C4-2B (cell line): ENCODE measurements around the gene PHC3.

Experiments used
- ZFX ChIP-seq: fragments of 450-650 bp; IDR thresholded peaks from 2 replicates; pipeline ENCODE4 v1.6.1; 2017
- TF ChIP-seq, protein P1 (sequence below): fragments of 450-650 bp; conservative IDR thresholded peaks from 2 replicates; pipeline ENCODE4 v1.5.1; 2017; ENCODE audit warnings: mild to moderate bottlenecking

DNA sequence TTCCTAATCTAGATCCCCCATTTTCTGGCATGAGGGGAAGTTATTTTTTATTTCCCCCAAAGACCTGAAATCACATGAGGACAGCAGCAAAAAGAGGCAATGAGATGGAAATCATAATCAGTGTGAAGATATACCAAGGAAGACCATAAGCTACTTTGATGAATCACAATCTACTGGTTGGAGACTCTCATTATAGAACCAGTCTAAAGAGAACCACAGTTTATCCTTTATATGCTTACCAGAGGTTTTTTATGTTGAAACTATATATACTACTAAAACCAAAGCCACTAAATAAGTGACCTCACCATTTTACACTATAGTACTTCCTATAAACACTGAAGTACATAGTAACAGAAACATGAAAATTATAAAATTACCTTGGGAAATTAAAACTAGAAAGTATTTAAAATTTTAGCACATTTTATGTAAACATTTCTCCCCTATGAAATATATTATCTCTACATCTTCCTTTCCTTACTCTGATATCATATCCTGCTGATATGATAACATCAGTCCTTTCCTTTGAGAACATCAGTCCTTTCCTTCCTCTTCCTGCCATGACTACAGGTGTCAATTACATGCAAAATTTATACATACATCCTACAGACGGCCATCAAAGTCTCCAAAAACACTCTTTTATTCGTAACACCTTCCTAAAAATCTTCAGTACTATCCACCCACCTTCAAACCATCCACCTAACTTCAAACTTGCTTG is 71.8 kb downstream of the PHC3 start:
- TF ChIP-seq, protein P1, sequence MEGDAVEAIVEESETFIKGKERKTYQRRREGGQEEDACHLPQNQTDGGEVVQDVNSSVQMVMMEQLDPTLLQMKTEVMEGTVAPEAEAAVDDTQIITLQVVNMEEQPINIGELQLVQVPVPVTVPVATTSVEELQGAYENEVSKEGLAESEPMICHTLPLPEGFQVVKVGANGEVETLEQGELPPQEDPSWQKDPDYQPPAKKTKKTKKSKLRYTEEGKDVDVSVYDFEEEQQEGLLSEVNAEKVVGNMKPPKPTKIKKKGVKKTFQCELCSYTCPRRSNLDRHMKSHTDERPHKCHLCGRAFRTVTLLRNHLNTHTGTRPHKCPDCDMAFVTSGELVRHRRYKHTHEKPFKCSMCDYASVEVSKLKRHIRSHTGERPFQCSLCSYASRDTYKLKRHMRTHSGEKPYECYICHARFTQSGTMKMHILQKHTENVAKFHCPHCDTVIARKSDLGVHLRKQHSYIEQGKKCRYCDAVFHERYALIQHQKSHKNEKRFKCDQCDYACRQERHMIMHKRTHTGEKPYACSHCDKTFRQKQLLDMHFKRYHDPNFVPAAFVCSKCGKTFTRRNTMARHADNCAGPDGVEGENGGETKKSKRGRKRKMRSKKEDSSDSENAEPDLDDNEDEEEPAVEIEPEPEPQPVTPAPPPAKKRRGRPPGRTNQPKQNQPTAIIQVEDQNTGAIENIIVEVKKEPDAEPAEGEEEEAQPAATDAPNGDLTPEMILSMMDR = no peak
- no peak for TF ChIP-seq ZFX
